Peyer's patch (tissue), 4 donors: ENCODE measurements around the gene CD59.

Experiments used
- CTCF ChIP-seq, 6 experiments: fragments of 450-650 bp in 4 of 6; fragments of 200-600 bp in 2 of 6; sonication (generic) in 1 of 6; IDR thresholded peaks; one replicate each; pipeline ENCODE4 v1.5.1; 2017 to 2019; ENCODE audit warnings: antibody characterized with exemption in 6 of 6, mild to moderate bottlenecking in 3 of 6, moderate library complexity in 1 of 6
- POLR2A ChIP-seq, 2 donors: fragments of 450-650 bp; IDR thresholded peaks; one replicate each; pipeline ENCODE4 v1.5.1; 2017; ENCODE audit warnings: antibody characterized with exemption in 2 of 2, mild to moderate bottlenecking in 2 of 2, moderate library complexity in 2 of 2

GRCh38 chr11:33725496-33725895 lies 10.7 kb downstream of the CD59 start:
- no peak for TF ChIP-seq CTCF (IDR thresholded peaks at IDR 0.05)
- no peak for TF ChIP-seq POLR2A (IDR thresholded peaks at IDR 0.05)
